MM.1S (cell line): ENCODE measurements around the gene AGXT.

ENCODE experiments used
- DNase-seq: peaks from one replicate; pipeline ENCODE4 v3.0.0-alpha.2; 2015
- H2AFZ ChIP-seq: fragments of 300-600 bp; sonication (generic); 2 replicates; pipeline ENCODE4 v1.6.0; 2016; ENCODE audit warnings: antibody characterized with exemption, low read length
- H3F3A ChIP-seq: fragments of 300-600 bp; sonication (generic); 2 replicates; pipeline ENCODE4 v1.6.1; 2016; ENCODE audit warnings: mild to moderate bottlenecking, antibody characterized with exemption, low read length, moderate library complexity, mixed read lengths; ENCODE audit not compliant: insufficient read depth
- H3K27ac ChIP-seq: fragments of 300-600 bp; sonication (generic); 2 replicates; pipeline ENCODE4 v1.5.1; 2016; ENCODE audit warnings: mild to moderate bottlenecking, low read length
- H3K27me3 ChIP-seq: fragments of 300-600 bp; sonication (generic); replicated peaks from 2 replicates; pipeline ENCODE4 v1.6.0; 2016; ENCODE audit warnings: low read length; ENCODE audit not compliant: insufficient read depth
- H3K36me3 ChIP-seq: fragments of 300-600 bp; sonication (generic); replicated peaks from 2 replicates; pipeline ENCODE4 v1.6.1; 2016; ENCODE audit warnings: mild to moderate bottlenecking, low read length, mixed read lengths; ENCODE audit not compliant: insufficient read depth
- H3K4me1 ChIP-seq: fragments of 300-600 bp; sonication (generic); 2 replicates; pipeline ENCODE4 v1.6.1; 2016; ENCODE audit warnings: low read length, mixed read lengths
- H3K4me2 ChIP-seq: fragments of 300-600 bp; sonication (generic); 2 replicates; pipeline ENCODE4 v1.6.0; 2016; ENCODE audit warnings: low read depth, low read length
- H3K4me3 ChIP-seq: fragments of 300-600 bp; sonication (generic); 2 replicates; pipeline ENCODE4 v1.5.1; 2016; ENCODE audit warnings: low read length, mixed read lengths
- H3K79me2 ChIP-seq: fragments of 300-600 bp; sonication (generic); 2 replicates; pipeline ENCODE4 v1.6.1; 2016; ENCODE audit warnings: mixed run types, low read length, mixed read lengths
- H3K9ac ChIP-seq: fragments of 300-600 bp; sonication (generic); 2 replicates; pipeline ENCODE4 v1.6.1; 2016; ENCODE audit warnings: low read length, mixed read lengths
- H3K9me2 ChIP-seq: fragments of 300-600 bp; sonication (generic); replicated peaks from 2 replicates; pipeline ENCODE4 v1.6.1; 2016; ENCODE audit warnings: mild to moderate bottlenecking, low read length, mixed read lengths; ENCODE audit not compliant: insufficient read depth
- H3K9me3 ChIP-seq: fragments of 300-600 bp; sonication (generic); replicated peaks from 2 replicates; pipeline ENCODE4 v1.6.1; 2016; ENCODE audit warnings: mild to moderate bottlenecking, low read length, mixed read lengths; ENCODE audit not compliant: insufficient read depth
- H4K20me1 ChIP-seq: fragments of 300-600 bp; sonication (generic); 2 replicates; pipeline ENCODE4 v1.6.1; 2016; ENCODE audit warnings: mild to moderate bottlenecking, low read length, moderate library complexity, mixed read lengths; ENCODE audit not compliant: insufficient read depth
- CTCF ChIP-seq: fragments of 300-600 bp; sonication (generic); IDR thresholded peaks from 2 replicates; pipeline ENCODE4 v1.5.1; 2016; ENCODE audit warnings: antibody characterized with exemption, low read length, mixed read lengths
- EZH2 ChIP-seq: fragments of 300-600 bp; sonication (generic); optimal IDR thresholded peaks from 2 replicates; pipeline ENCODE3; 2017; ENCODE audit warnings: low read depth, mild to moderate bottlenecking, antibody characterized with exemption, low read length, mixed read lengths
- EZH2phosphoT487 ChIP-seq: fragments of 300-600 bp; sonication (generic); IDR thresholded peaks from 2 replicates; pipeline ENCODE4 v1.6.1; 2018; ENCODE audit warnings: antibody characterized with exemption, low read length

AGXT gene

DNA sequence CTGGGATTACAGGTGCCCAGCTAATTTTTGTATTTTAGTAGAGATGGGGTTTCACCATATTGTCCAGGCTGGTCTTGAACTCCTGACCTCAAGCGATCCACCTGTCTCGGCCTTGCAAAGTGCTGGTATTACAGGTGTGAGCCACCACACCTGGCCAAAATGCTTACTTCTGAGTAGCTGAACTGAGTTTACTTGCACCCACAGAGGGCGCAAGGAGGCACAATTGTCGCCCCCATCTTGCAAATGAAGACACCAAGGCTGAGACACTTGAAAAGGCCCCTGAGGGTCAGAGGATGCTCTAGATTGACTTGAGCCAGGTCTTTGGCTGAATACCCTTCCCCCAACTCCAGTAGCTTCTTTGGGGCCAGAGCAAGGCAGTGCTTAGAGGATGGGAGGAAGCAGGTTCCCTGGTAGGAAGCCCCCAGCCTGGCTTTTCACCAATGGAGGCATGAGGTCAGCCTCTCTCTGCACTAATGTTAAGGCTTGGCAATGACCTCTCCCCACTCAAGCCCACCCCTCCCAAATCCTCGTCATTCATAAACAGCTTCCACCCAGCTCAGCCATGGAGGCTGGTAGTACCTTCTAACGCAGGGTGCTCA lies 34.1 kb upstream of the AGXT start:
- H3K36me3 ChIP-seq: no peaks in the 10 kb centered on the region
- H3K27ac ChIP-seq: no peak overlapping the region
- peaks cover 66% of the 10 kb centered on the region for H3K27me3 ChIP-seq
- no peaks in the 10 kb centered on the region for H3F3A ChIP-seq
- H3K4me3 ChIP-seq: no peak overlapping the region
- H2AFZ ChIP-seq: no peak overlapping the region
- no peaks in the 10 kb centered on the region for H3K9me2 ChIP-seq
- H4K20me1 ChIP-seq: no peaks in the 10 kb centered on the region
- TF ChIP-seq EZH2phosphoT487: no peak
- no peak for TF ChIP-seq EZH2
- no peak for TF ChIP-seq CTCF
- H3K4me2 ChIP-seq: no peak overlapping the region
- no peaks in the 10 kb centered on the region for H3K79me2 ChIP-seq
- H3K9ac ChIP-seq: no peak overlapping the region
- no peaks in the 10 kb centered on the region for H3K4me1 ChIP-seq
- DNase-seq: no peak
- no peaks in the 10 kb centered on the region for H3K9me3 ChIP-seq

GRCh38 chr2:240835528-240835927 lies 33.1 kb upstream of the AGXT start:
- Histone ChIP-seq H3K27ac (no peak overlapping the region), H3K4me3 (no peak overlapping the region), H3K36me3 (no peaks in the 10 kb centered on the region), H3K9ac (no peak overlapping the region), H3K79me2 (no peaks in the 10 kb centered on the region), H3K27me3 (peaks cover 66% of the 10 kb centered on the region), H3K4me2 (no peak overlapping the region), H3F3A (no peaks in the 10 kb centered on the region), H3K4me1 (no peaks in the 10 kb centered on the region), H3K9me2 (no peaks in the 10 kb centered on the region), H3K9me3 (no peaks in the 10 kb centered on the region), H2AFZ (no peak overlapping the region), H4K20me1 (no peaks in the 10 kb centered on the region)
- TF ChIP-seq EZH2: no peak
- TF ChIP-seq EZH2phosphoT487: no peak
- no peak for TF ChIP-seq CTCF
- no peak for DNase-seq

- no peaks in the 10 kb centered on the region for H4K20me1 ChIP-seq
- no peak overlapping the region for H2AFZ ChIP-seq
- no peaks in the 10 kb centered on the region for H3K79me2 ChIP-seq
- no peak overlapping the region for H3K9ac ChIP-seq
- peaks cover 70% of the 10 kb centered on the region for H3K27me3 ChIP-seq
- no peaks in the 10 kb centered on the region for H3F3A ChIP-seq
- H3K9me3 ChIP-seq: no peaks in the 10 kb centered on the region
- no peaks in the 10 kb centered on the region for H3K9me2 ChIP-seq
- H3K4me2 ChIP-seq: no peak overlapping the region
- H3K4me1 ChIP-seq: no peaks in the 10 kb centered on the region
- H3K27ac ChIP-seq: no peak overlapping the region
- no peak overlapping the region for H3K4me3 ChIP-seq
- TF ChIP-seq EZH2 (no peak), CTCF (no peak), EZH2phosphoT487 (no peak)
- no peak for DNase-seq
- no peaks in the 10 kb centered on the region for H3K36me3 ChIP-seq
Observed at GRCh38 chr2:240836781-240837467, 31.7 kb upstream of the AGXT start.
